Stimulated activated CD8-positive, alpha-beta memory T cell treated with anti-CD3 and anti-CD28 coated beads, Interleukin-7, amount 100 ng/mL, for 4 hours (primary cell): ENCODE data around the gene CCDC187.

Source experiments
- DNase-seq, 2 donors: peaks; one replicate each; pipeline ENCODE4 v3.0.0-alpha.2; 2020; ENCODE audit warnings: low read depth in 2 of 2

Gene CCDC187

GRCh38 chr9:136312436-136312835, 8.5 kb upstream of the CCDC187 start:
- DNase-seq = peak; percentile 13 to 23

GRCh38 chr9:136312009-136312375, 8.1 kb upstream of the CCDC187 start:
- no peak for DNase-seq

- no peak for DNase-seq
Observed at GRCh38 chr9:136311051-136312008, 7.4 kb upstream of the CCDC187 start.

- no peak for DNase-seq
Observed at GRCh38 chr9:136310273-136311030, 6.6 kb upstream of the CCDC187 start.

GRCh38 chr9:136309806-136310220, 5.9 kb upstream of the CCDC187 start:
- no peak for DNase-seq

GRCh38 chr9:136309101-136309801, 5.4 kb upstream of the CCDC187 start:
- no peak for DNase-seq

- DNase-seq = no peak
Observed at GRCh38 chr9:136308702-136309053, 4.8 kb upstream of the CCDC187 start.

GRCh38 chr9:136308006-136308701, 4.3 kb upstream of the CCDC187 start:
- no peak for DNase-seq

GRCh38 chr9:136307215-136307750, 3.4 kb upstream of the CCDC187 start:
- no peak for DNase-seq

GRCh38 chr9:136306211-136307208, 2.6 kb upstream of the CCDC187 start:
- no peak for DNase-seq

GRCh38 chr9:136305804-136306203, 1.9 kb upstream of the CCDC187 start:
- no peak for DNase-seq

- DNase-seq = no peak
Observed at GRCh38 chr9:136304981-136305380, 1.1 kb upstream of the CCDC187 start.

- DNase-seq = no peak
Observed at GRCh38 chr9:136304456-136304855, 562 bp upstream of the CCDC187 start.

- DNase-seq = no peak
Observed at GRCh38 chr9:136303066-136303824, 649 bp downstream of the CCDC187 start.

GRCh38 chr9:136302527-136302926, 1.4 kb downstream of the CCDC187 start:
- DNase-seq = no peak

GRCh38 chr9:136300866-136301265, 3.0 kb downstream of the CCDC187 start:
- DNase-seq = no peak

- no peak for DNase-seq
Observed at GRCh38 chr9:136300016-136300545, 3.8 kb downstream of the CCDC187 start.

- DNase-seq = no peak
Observed at GRCh38 chr9:136299541-136299940, 4.4 kb downstream of the CCDC187 start.

- no peak for DNase-seq
Observed at GRCh38 chr9:136299116-136299515, 4.8 kb downstream of the CCDC187 start.
